ENCODE data around the gene NDST1. TPM values are rescaled to one million over a fixed set of nuclear protein-coding genes. Genes with fewer than 3 reads are reported as not detected.

The NDST1 gene
- total and polyA plus RNA-seq, 10 of the 15 experiments (the other 5 are each of a cell fraction or from before 2014, with no cell fraction given) = 0.20 to 53.5 (median 12.9) TPM

- Histone ChIP-seq H3K27me3 (replicated peaks in 1 of 2; ENCODE audit: control insufficient read depth in 2 of 2, insufficient read depth in 2 of 2, low read length in 1 of 2) (no peaks in the 10 kb centered on the region), H3K9me3 (replicated peaks; ENCODE audit: control insufficient read depth, insufficient read depth, low read length) (no peaks in the 10 kb centered on the region), H3K4me2 (ENCODE audit: control insufficient read depth, insufficient read depth) (no peak overlapping the region), H4K20me1 (ENCODE audit: control insufficient read depth, insufficient read depth) (no peaks in the 10 kb centered on the region), H3K4me3 (no peak overlapping the region), H3K27ac (ENCODE audit: control insufficient read depth, insufficient read depth) (no peak overlapping the region), H3K4me1 (ENCODE audit: control insufficient read depth, insufficient read depth, low read length) (no peaks in the 10 kb centered on the region), H3K36me3 (ENCODE audit: control insufficient read depth in 2 of 2, insufficient read depth in 2 of 2, low read length in 1 of 2) (peaks cover 8 to 30% of the 10 kb centered on the region in 2 experiments; a peak in 3 of 4 replicates), H3K9ac (ENCODE audit: control insufficient read depth, insufficient read depth, low read length) (no peak overlapping the region), H3K79me2 (ENCODE audit: control insufficient read depth, insufficient read depth, low read length) (no peaks in the 10 kb centered on the region; the same call in 1 of the 2 replicates), H2AFZ (ENCODE audit: control insufficient read depth, low read depth, low read length) (no peak overlapping the region)
- SMC1A ChIA-PET (ENCODE audit: uncharacterized antibody, unreplicated experiment) = interaction anchor here (0.6 to 2.8 kb wide), 8 partner anchors 19 to 165 kb away, joined by 3 to 13 read pairs (median 4); no protein-coding TSS in a partner anchor
- DNase-seq (ENCODE audit: low read depth, low spot score) (no peak), ATAC-seq (peak; percentile 88), FAIRE-seq (peak; percentile 74)
- CTCF ChIA-PET = interaction anchor here (0.7 to 5.8 kb wide), 9 partner anchors 11 to 119 kb away, joined by 3 to 83 read pairs (median 7); no protein-coding TSS in a partner anchor
- in situ Hi-C loops (cut with MboI) (no loop called here), intact Hi-C loops (cut with micrococcal nuclease; ENCODE audit: unreplicated experiment) (loop anchor here (1.0 to 2.0 kb wide), 2 partner anchors 35 to 64 kb away; no protein-coding TSS in a partner anchor)
- no TSS peak for BruUV-seq (replicated peaks)
- WGBS (ENCODE audit: insufficient coverage, insufficient replicate concordance, low lambda C conversion rate, missing lambda C conversion rate) = 79% methylated on average over 12 of the region's 12 CpGs
- POLR2A ChIA-PET = no interaction called here
- RAD21 ChIA-PET (ENCODE audit: unreplicated experiment) = interaction anchor here (1.8 to 1.9 kb wide), 2 partner anchors 33 to 62 kb away, joined by 5 read pairs; no protein-coding TSS in a partner anchor
- TF ChIP-seq DPF2 (IDR thresholded peaks at IDR 0.05) (no peak), NFXL1 (IDR thresholded peaks at IDR 0.05; ENCODE audit: borderline replicate concordance) (no peak), IRF4 (IDR thresholded peaks at IDR 0.05; ENCODE audit: low read depth, low read length) (no peak), USF1 (IDR thresholded peaks at IDR 0.05; ENCODE audit: borderline replicate concordance, extremely low read length, insufficient read depth, low read depth, low read length) (no peak), PKNOX1 (IDR thresholded peaks at IDR 0.05) (no peak), TARDBP (IDR thresholded peaks at IDR 0.05; ENCODE audit: borderline replicate concordance) (no peak), ZBTB11 (CRISPR knock-in tag; IDR thresholded peaks at IDR 0.05) (no peak), SKIL (IDR thresholded peaks at IDR 0.05; ENCODE audit: low read depth, poor library complexity, severe bottlenecking) (no peak), SMC3 (IDR thresholded peaks at IDR 0.05; ENCODE audit: borderline replicate concordance, low read length) (peak; percentile 84), SREBF1 (IDR thresholded peaks at IDR 0.05; ENCODE audit: low read length) (no peak), HDAC6 (IDR thresholded peaks at IDR 0.05; ENCODE audit: unreplicated experiment) (no peak), KLF5 (IDR thresholded peaks at IDR 0.05; ENCODE audit: partially characterized antibody) (no peak), YY1 (IDR thresholded peaks at IDR 0.05; ENCODE audit: low read depth, low read length) (0 out of 2 replicates have a peak, but pooled peaks have one; percentile 30), YBX1 (IDR thresholded peaks at IDR 0.05) (no peak), RAD21 (IDR thresholded peaks at IDR 0.05; ENCODE audit: insufficient read depth, low read depth, low read length) (peak; percentile 61), MEF2A (IDR thresholded peaks at IDR 0.05; ENCODE audit: insufficient read depth, low read depth, low read length) (no peak)
Observed at GRCh38 chr5:150523472-150524350, 15.8 kb downstream of the NDST1 start.

All from GM12878 (cell line).